MCF 10A (cell line): ENCODE results near the gene TRDN. TPM values are rescaled to one million over a fixed set of nuclear protein-coding genes. Genes with fewer than 3 reads are reported as not detected.
A peak's percentile ranks its signal among the peaks of the same experiment; 100 is the strongest.

ENCODE experiments used
- BruUV-seq: library from RNA; stranded (reverse); fragments of 400-500 nt; replicated peaks from 2 replicates; lab custom pipeline; 2021; lab: Mats Ljungman, UMichigan
- CTCF ChIA-PET: fragments of 300-600 bp; sonication (Branson Sonifier 250); formaldehyde crosslinking; extraction: SDS; loops from one replicate; lab custom pipeline; 2021; ENCODE audit warnings: antibody characterized with exemption, inconsistent platforms; lab: Yijun Ruan, JAX
- POLR2A ChIA-PET: fragments of 300-600, 350-650 bp; sonication (Branson Sonifier 250); formaldehyde crosslinking; extraction: SDS; loops from one replicate; lab custom pipeline; 2020; ENCODE audit warnings: antibody characterized with exemption, inconsistent platforms; lab: Yijun Ruan, JAX
- DNase-seq: peaks from one replicate; pipeline ENCODE4 v3.0.0-alpha.2; 2018; ENCODE audit not compliant: unreplicated experiment
- H3K27ac Mint-ChIP-seq: one replicate; pipeline ENCODE4 v1.8.0; 2022; ENCODE audit warnings: mild to moderate bottlenecking, low read depth, mixed read lengths; ENCODE audit not compliant: unreplicated experiment
- H3K27me3 Mint-ChIP-seq: one replicate; pipeline ENCODE4 v1.8.0; 2022; ENCODE audit warnings: mixed read lengths; ENCODE audit not compliant: insufficient read depth, unreplicated experiment
- H3K36me3 Mint-ChIP-seq: one replicate; pipeline ENCODE4 v1.8.0; 2022; ENCODE audit warnings: mild to moderate bottlenecking, moderate library complexity, mixed read lengths; ENCODE audit not compliant: insufficient read depth, unreplicated experiment
- H3K4me1 Mint-ChIP-seq: one replicate; pipeline ENCODE4 v1.8.0; 2022; ENCODE audit warnings: mixed read lengths; ENCODE audit not compliant: insufficient read depth, unreplicated experiment
- H3K4me3 Mint-ChIP-seq: one replicate; pipeline ENCODE4 v1.8.0; 2022; ENCODE audit warnings: mild to moderate bottlenecking, moderate library complexity, mixed read lengths; ENCODE audit not compliant: unreplicated experiment
- H3K9me3 Mint-ChIP-seq: one replicate; pipeline ENCODE4 v1.8.0; 2022; ENCODE audit warnings: mixed read lengths; ENCODE audit not compliant: unreplicated experiment
- CTCF ChIP-seq: fragments of 200-600 bp; IDR thresholded peaks from one replicate; pipeline ENCODE4 v1.8.0; 2022; ENCODE audit warnings: antibody characterized with exemption, mild to moderate bottlenecking; ENCODE audit not compliant: unreplicated experiment
- intact Hi-C: fragments of 100-400 bp; cut with micrococcal nuclease; formaldehyde crosslinking; loops from 2 replicates; pipeline ENCODE4 v1.14.1; 2022
- total RNA-seq: library from RNA; stranded (reverse); gene quantifications from 2 replicates; pipeline ENCODE4 v1.2.3, GENCODE V29; 2022

The TRDN gene
- total RNA-seq, 1 experiment from 2014 or later: not detected

- no peaks in the 10 kb centered on the region for H3K27me3 Mint-ChIP-seq
- H3K36me3 Mint-ChIP-seq: no peaks in the 10 kb centered on the region
- no peak overlapping the region for H3K27ac Mint-ChIP-seq
- DNase-seq: no peak
- no peak overlapping the region for H3K4me3 Mint-ChIP-seq
- peaks cover 7% of the 10 kb centered on the region for H3K9me3 Mint-ChIP-seq
- POLR2A ChIA-PET: no interaction called here
- TF ChIP-seq CTCF: no peak
- CTCF ChIA-PET: interaction anchor here (0.9 to 2.2 kb wide), 3 partner anchors 8 to 320 kb away, joined by 3 to 8 read pairs (median 5); no protein-coding TSS in a partner anchor
- no peaks in the 10 kb centered on the region for H3K4me1 Mint-ChIP-seq
- intact Hi-C loops: no loop called here
- BruUV-seq: no TSS peak
Observed at GRCh38 chr6:123189816-123190215, 446.9 kb downstream of the TRDN start.

GRCh38 chr6:123182998-123183397, 453.8 kb downstream of the TRDN start:
- intact Hi-C loops: no loop called here
- no peak overlapping the region for H3K27ac Mint-ChIP-seq
- no peak overlapping the region for H3K4me3 Mint-ChIP-seq
- POLR2A ChIA-PET: no interaction called here
- BruUV-seq: no TSS peak
- DNase-seq: no peak
- H3K4me1 Mint-ChIP-seq: no peaks in the 10 kb centered on the region
- no peak for TF ChIP-seq CTCF
- CTCF ChIA-PET: interaction anchor here (0.7 kb wide), 2 partner anchors 21 to 23 kb away, joined by 3 read pairs; no protein-coding TSS in a partner anchor
- peaks cover 7% of the 10 kb centered on the region for H3K9me3 Mint-ChIP-seq
- peaks cover 5% of the 10 kb centered on the region for H3K36me3 Mint-ChIP-seq
- no peaks in the 10 kb centered on the region for H3K27me3 Mint-ChIP-seq

- Mint-ChIP-seq H3K27ac (no peak overlapping the region), H3K4me3 (no peak overlapping the region), H3K36me3 (peaks cover 5% of the 10 kb centered on the region), H3K4me1 (no peaks in the 10 kb centered on the region), H3K9me3 (no peaks in the 10 kb centered on the region), H3K27me3 (no peaks in the 10 kb centered on the region)
- ChIA-PET POLR2A (interaction anchor here (1.5 kb wide), 1 partner anchor 9 kb away, joined by 4 read pairs; no protein-coding TSS in a partner anchor), CTCF (no interaction called here)
- no peak for TF ChIP-seq CTCF
- DNase-seq: no peak
- BruUV-seq: no TSS peak
- intact Hi-C loops: no loop called here
Observed at GRCh38 chr6:123176706-123177105, 460.0 kb downstream of the TRDN start.

- no peaks in the 10 kb centered on the region for H3K4me1 Mint-ChIP-seq
- intact Hi-C loops: no loop called here
- no peaks in the 10 kb centered on the region for H3K9me3 Mint-ChIP-seq
- DNase-seq: peak; percentile 3
- H3K4me3 Mint-ChIP-seq: no peak overlapping the region
- POLR2A ChIA-PET: no interaction called here
- TF ChIP-seq CTCF: no peak
- H3K27ac Mint-ChIP-seq: peak overlapping the region; percentile 51
- H3K36me3 Mint-ChIP-seq: no peaks in the 10 kb centered on the region
- no peaks in the 10 kb centered on the region for H3K27me3 Mint-ChIP-seq
- CTCF ChIA-PET: interaction anchor here (0.6 to 0.7 kb wide), 2 partner anchors 38 to 200 kb away, joined by 3 read pairs; no protein-coding TSS in a partner anchor
- BruUV-seq: no TSS peak
Observed at GRCh38 chr6:123171341-123172115, 465.2 kb downstream of the TRDN start.
